Tibial artery (tissue), 4 donors: Measurements from ENCODE around the gene MRPS33.

Source experiments
- DNase-seq, 2 donors: peaks; one replicate each; pipeline ENCODE4 v3.0.0-alpha.2; 2019
- H3K27ac ChIP-seq, 2 donors: fragments of 200-600 bp; sonication (generic) in 1 of 2; 1 replicate in 1 of 2; 2 replicates in 1 of 2; pipeline ENCODE4 v1.5.1; 2018 to 2019; ENCODE audit warnings: mild to moderate bottlenecking in 1 of 2
- H3K27me3 ChIP-seq, 2 donors: fragments of 200-600 bp; sonication (generic) in 1 of 2; one replicate each; pipeline versions ENCODE4 v1.5.1 to v1.6.0; 2016 to 2019
- H3K36me3 ChIP-seq, 3 donors: fragments of 200-600 bp; sonication (generic) in 2 of 3; one replicate each; pipeline ENCODE4 v1.5.1; 2016 to 2019; ENCODE audit warnings: mild to moderate bottlenecking in 2 of 3
- H3K4me1 ChIP-seq, 4 donors: fragments of 200-600 bp; sonication (generic) in 2 of 4; 1 replicate in 3 of 4; 2 replicates in 1 of 4; pipeline ENCODE4 v1.5.1; 2016 to 2019
- H3K4me3 ChIP-seq, 2 donors: fragments of 200-600 bp; sonication (generic) in 1 of 2; 1 replicate in 1 of 2; 2 replicates in 1 of 2; pipeline ENCODE4 v1.5.1; 2018 to 2019; ENCODE audit warnings: mild to moderate bottlenecking in 2 of 2
- H3K9me3 ChIP-seq, 3 donors: fragments of 200-600 bp; sonication (generic) in 1 of 3; one replicate each; pipeline ENCODE4 v1.5.1; 2016 to 2019
- intact Hi-C: fragments of 100-400 bp; cut with DNase I; formaldehyde crosslinking; loops from one replicate; pipeline ENCODE4 v1.15.0; 2023; ENCODE audit warnings: low total_unique reads
- TF ChIP-seq, protein P1 (sequence below), 2 experiments: fragments of 200-600 bp in 1 of 2; fragments of 450-650 bp in 1 of 2; IDR thresholded peaks; one replicate each; pipeline ENCODE4 v1.5.1; 2017 to 2019; ENCODE audit warnings: antibody characterized with exemption in 2 of 2, mild to moderate bottlenecking in 1 of 2, moderate library complexity in 1 of 2

The MRPS33 gene

DNA sequence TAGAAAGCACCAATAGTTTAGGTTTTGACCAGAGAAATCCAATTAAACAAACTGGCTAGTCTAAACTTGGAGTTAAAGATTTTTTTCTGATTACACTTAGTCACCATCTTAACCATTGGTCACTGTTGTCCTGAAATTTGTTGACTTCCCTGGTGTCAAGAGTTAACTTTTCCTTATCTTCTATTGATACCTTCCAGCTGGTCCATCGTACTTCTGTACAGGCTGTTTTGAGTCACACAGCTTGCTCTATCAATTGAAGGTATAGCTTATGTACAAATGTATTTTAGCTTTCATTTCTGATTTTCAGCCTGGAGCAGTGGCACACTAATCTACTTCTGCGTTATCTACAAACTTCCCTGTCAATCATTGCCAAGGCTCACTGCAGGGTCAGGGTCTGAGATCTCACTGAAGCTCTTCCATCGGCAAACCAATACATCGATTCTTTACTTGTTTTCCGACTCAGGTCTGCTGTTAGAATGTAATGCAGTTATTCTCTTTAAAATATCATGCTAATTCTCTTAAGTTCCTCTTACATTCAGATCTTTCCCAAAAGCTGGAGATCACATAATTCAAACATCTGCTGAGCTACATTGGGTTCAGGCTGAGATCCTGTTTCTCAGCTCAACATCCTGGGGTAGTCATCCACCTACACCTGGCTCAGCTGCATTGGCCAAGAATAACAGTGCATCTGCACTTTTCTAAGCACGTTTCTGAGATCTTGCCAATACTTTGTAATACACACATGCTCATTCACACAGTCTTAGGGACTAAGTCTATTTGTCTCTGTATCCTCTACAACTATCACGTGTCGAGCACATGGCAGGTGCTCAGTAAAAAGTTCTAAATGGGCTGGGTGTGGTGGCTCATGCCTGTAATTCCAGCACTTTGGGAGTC lies 11.3 kb downstream of the MRPS33 start:
- TF ChIP-seq, protein P1, sequence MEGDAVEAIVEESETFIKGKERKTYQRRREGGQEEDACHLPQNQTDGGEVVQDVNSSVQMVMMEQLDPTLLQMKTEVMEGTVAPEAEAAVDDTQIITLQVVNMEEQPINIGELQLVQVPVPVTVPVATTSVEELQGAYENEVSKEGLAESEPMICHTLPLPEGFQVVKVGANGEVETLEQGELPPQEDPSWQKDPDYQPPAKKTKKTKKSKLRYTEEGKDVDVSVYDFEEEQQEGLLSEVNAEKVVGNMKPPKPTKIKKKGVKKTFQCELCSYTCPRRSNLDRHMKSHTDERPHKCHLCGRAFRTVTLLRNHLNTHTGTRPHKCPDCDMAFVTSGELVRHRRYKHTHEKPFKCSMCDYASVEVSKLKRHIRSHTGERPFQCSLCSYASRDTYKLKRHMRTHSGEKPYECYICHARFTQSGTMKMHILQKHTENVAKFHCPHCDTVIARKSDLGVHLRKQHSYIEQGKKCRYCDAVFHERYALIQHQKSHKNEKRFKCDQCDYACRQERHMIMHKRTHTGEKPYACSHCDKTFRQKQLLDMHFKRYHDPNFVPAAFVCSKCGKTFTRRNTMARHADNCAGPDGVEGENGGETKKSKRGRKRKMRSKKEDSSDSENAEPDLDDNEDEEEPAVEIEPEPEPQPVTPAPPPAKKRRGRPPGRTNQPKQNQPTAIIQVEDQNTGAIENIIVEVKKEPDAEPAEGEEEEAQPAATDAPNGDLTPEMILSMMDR (IDR thresholded peaks at IDR 0.05), result no peak
- intact Hi-C loops, result no loop called here

DNA sequence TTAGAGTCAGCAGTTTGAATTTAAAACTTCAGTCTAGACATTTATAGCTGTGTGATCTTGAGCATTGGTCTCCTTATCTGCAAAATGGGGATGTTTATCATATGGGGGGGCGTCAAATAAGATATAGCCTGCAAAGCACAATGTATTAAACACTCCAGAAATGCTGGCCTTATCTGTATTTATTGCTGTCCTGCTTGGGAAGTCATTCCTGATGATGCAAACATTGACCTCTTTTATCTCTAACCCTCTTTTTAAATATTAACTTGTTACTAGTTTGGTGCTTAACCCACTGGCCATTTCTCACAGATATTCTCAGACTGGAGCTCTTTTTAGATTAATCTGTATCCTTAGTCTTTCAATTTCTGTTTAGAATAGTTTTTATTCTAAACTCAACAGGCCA lies 13.2 kb downstream of the MRPS33 start:
- Histone ChIP-seq H3K36me3 (peaks cover 0 to 18% (median 15%) of the 10 kb centered on the region in 3 donors), H3K4me3 (no peak overlapping the region), H3K27ac (no peak overlapping the region), H3K4me1 (no peaks in the 10 kb centered on the region), H3K27me3 (no peaks in the 10 kb centered on the region), H3K9me3 (no peaks in the 10 kb centered on the region)
- DNase-seq, result no peak
- intact Hi-C loops, result no loop called here
- TF ChIP-seq, protein P1 (IDR thresholded peaks at IDR 0.05), result no peak

More for the DNA sequence above, 11.3 kb downstream of the MRPS33 start:
- H3K9me3 ChIP-seq, result no peaks in the 10 kb centered on the region
- no peaks in the 10 kb centered on the region for H3K27me3 ChIP-seq
- DNase-seq, result no peak
- no peak overlapping the region for H3K4me3 ChIP-seq
- no peaks in the 10 kb centered on the region for H3K4me1 ChIP-seq
- H3K27ac ChIP-seq, result no peak overlapping the region
- H3K36me3 ChIP-seq, result peaks cover 0 to 31% (median 28%) of the 10 kb centered on the region in 3 donors

- intact Hi-C loops, result no loop called here
- no peak overlapping the region for H3K27ac ChIP-seq
- TF ChIP-seq, protein P1 (IDR thresholded peaks at IDR 0.05), result no peak
Measured at GRCh38 chr7:141001122-141001521, 13.6 kb downstream of the MRPS33 start.

GRCh38 chr7:140998715-140999114 lies 16.0 kb downstream of the MRPS33 start:
- H3K9me3 ChIP-seq, result no peaks in the 10 kb centered on the region
- no peak overlapping the region for H3K4me3 ChIP-seq
- no peaks in the 10 kb centered on the region for H3K36me3 ChIP-seq
- no peak for DNase-seq
- H3K27ac ChIP-seq, result no peak overlapping the region
- no peaks in the 10 kb centered on the region for H3K27me3 ChIP-seq
- TF ChIP-seq, protein P1 (IDR thresholded peaks at IDR 0.05), result no peak
- intact Hi-C loops, result no loop called here
- no peaks in the 10 kb centered on the region for H3K4me1 ChIP-seq

More at GRCh38 chr7:141001122-141001521, 13.6 kb downstream of the MRPS33 start:
- no peaks in the 10 kb centered on the region for H3K9me3 ChIP-seq
- H3K4me3 ChIP-seq, result no peak overlapping the region
- no peaks in the 10 kb centered on the region for H3K4me1 ChIP-seq
- DNase-seq, result no peak
- peaks cover 0 to 14% (median 10%) of the 10 kb centered on the region in 3 donors for H3K36me3 ChIP-seq
- H3K27me3 ChIP-seq, result no peaks in the 10 kb centered on the region

GRCh38 chr7:140992422-140992821 lies 22.3 kb downstream of the MRPS33 start:
- TF ChIP-seq, protein P1 (IDR thresholded peaks at IDR 0.05), result no peak
- no peaks in the 10 kb centered on the region for H3K9me3 ChIP-seq
- intact Hi-C loops, result no loop called here

More at GRCh38 chr7:140992422-140992821, 22.3 kb downstream of the MRPS33 start:
- DNase-seq, result no peak
- Histone ChIP-seq H3K4me3 (no peak overlapping the region), H3K4me1 (no peaks in the 10 kb centered on the region), H3K36me3 (no peaks in the 10 kb centered on the region), H3K27ac (no peak overlapping the region), H3K27me3 (no peaks in the 10 kb centered on the region)
